ENCODE data around the gene NRL.

NRL gene

GRCh38 chr14:24071144-24071697 is 43.5 kb downstream of the NRL start, which contains the start of gene CPNE6:
CPNE6 (plus strand) TSS chr14:24071562; CDS start chr14:24072937, 1,375 bp downstream.
- Histone ChIP-seq H3K9ac (ENCODE audit: low read length) (no peak within 1 kb of the TSS), H3K36me3 (replicated peaks; ENCODE audit: low read depth, low read length) (no peaks in the 10 kb centered on the region), H2AFZ (ENCODE audit: low read depth, low read length) (no peak within 1 kb of the TSS), H3K4me2 (ENCODE audit: low read length) (no peak within 1 kb of the TSS), H3K4me3 (ENCODE audit: low read length) (no peak within 1 kb of the TSS), H4K20me1 (ENCODE audit: insufficient read depth, low read length) (no peaks in the 10 kb centered on the region), H3K79me2 (ENCODE audit: low read length) (no peaks in the 10 kb centered on the region), H3K27ac (ENCODE audit: low read length) (no peak within 1 kb of the TSS), H3K4me1 (ENCODE audit: low read length) (peaks cover 15% of the 10 kb centered on the region), H3K27me3 (ENCODE audit: low read depth, low read length) (no peaks in the 10 kb centered on the region), H3K9me3 (ENCODE audit: insufficient read depth, low read length) (no peaks in the 10 kb centered on the region)
- TF ChIP-seq CTCF (IDR thresholded peaks at IDR 0.05; ENCODE audit: low read depth, low read length) (no peak), EZH2phosphoT487 (IDR thresholded peaks at IDR 0.05; ENCODE audit: low read depth) (no peak)

GRCh38 chr14:24070285-24071143 is 44.2 kb downstream of the NRL start:
- Histone ChIP-seq H3K4me1 (ENCODE audit: low read length) (peaks cover 9% of the 10 kb centered on the region), H3K27ac (ENCODE audit: low read length) (no peak overlapping the region), H3K79me2 (ENCODE audit: low read length) (no peaks in the 10 kb centered on the region), H3K36me3 (replicated peaks; ENCODE audit: low read depth, low read length) (no peaks in the 10 kb centered on the region), H4K20me1 (ENCODE audit: insufficient read depth, low read length) (no peaks in the 10 kb centered on the region), H3K9me3 (ENCODE audit: insufficient read depth, low read length) (no peaks in the 10 kb centered on the region), H3K4me2 (ENCODE audit: low read length) (no peak overlapping the region), H3K9ac (ENCODE audit: low read length) (no peak overlapping the region), H3K4me3 (ENCODE audit: low read length) (no peak overlapping the region), H2AFZ (ENCODE audit: low read depth, low read length) (no peak overlapping the region), H3K27me3 (ENCODE audit: low read depth, low read length) (no peaks in the 10 kb centered on the region)
- TF ChIP-seq EZH2phosphoT487 (IDR thresholded peaks at IDR 0.05; ENCODE audit: low read depth) (no peak), CTCF (IDR thresholded peaks at IDR 0.05; ENCODE audit: low read depth, low read length) (no peak)

GRCh38 chr14:24069411-24069735 is 45.4 kb downstream of the NRL start:
- Histone ChIP-seq H2AFZ (ENCODE audit: low read depth, low read length) (no peak overlapping the region), H4K20me1 (ENCODE audit: insufficient read depth, low read length) (no peaks in the 10 kb centered on the region), H3K4me3 (ENCODE audit: low read length) (no peak overlapping the region), H3K4me1 (ENCODE audit: low read length) (no peaks in the 10 kb centered on the region), H3K4me2 (ENCODE audit: low read length) (no peak overlapping the region), H3K9ac (ENCODE audit: low read length) (no peak overlapping the region), H3K27ac (ENCODE audit: low read length) (no peak overlapping the region), H3K36me3 (replicated peaks; ENCODE audit: low read depth, low read length) (no peaks in the 10 kb centered on the region), H3K9me3 (ENCODE audit: insufficient read depth, low read length) (no peaks in the 10 kb centered on the region), H3K79me2 (ENCODE audit: low read length) (no peaks in the 10 kb centered on the region), H3K27me3 (ENCODE audit: low read depth, low read length) (no peaks in the 10 kb centered on the region)
- TF ChIP-seq EZH2phosphoT487 (IDR thresholded peaks at IDR 0.05; ENCODE audit: low read depth) (no peak), CTCF (IDR thresholded peaks at IDR 0.05; ENCODE audit: low read depth, low read length) (no peak)

DNA sequence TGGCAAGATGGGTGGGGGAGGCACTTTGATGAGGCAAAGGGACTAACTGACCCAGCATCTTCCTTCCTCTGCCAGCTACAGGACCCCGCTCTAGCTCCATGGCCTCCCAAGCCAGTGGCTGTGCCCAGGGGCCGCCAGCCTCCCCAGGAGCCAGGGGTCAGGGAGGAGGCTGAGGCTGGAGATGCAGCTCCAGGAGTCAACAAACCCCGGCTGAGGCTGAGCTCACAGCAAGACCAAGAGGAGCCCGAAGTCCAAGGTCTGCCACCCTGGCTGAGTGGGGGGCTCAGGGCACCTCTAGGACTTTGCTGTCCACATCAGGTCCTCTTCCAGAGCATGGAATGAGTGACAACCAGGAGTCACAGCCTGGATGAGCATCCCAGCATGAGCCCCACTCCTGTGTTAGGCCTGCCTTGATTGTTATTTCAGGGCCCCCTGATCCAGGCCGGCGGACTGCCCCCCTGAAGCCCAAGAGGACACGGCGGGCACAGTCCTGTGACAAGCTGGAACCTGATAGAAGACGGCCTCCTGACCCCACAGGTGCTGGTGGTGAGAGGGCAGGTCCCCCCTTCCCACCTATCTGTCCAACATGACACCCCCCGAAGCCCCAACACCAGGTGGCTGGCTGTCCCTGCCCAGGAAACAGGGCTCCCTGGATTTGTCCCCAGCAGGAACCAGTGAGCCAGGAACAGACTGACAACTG is 45.9 kb downstream of the NRL start:
- no peaks in the 10 kb centered on the region for H3K27me3 ChIP-seq (ENCODE audit: low read depth, low read length)

More for the DNA sequence above, 45.9 kb downstream of the NRL start:
- no peaks in the 10 kb centered on the region for H3K9me3 ChIP-seq (ENCODE audit: insufficient read depth, low read length)
- H2AFZ ChIP-seq (ENCODE audit: low read depth, low read length) = no peak overlapping the region
- TF ChIP-seq EZH2phosphoT487 (IDR thresholded peaks at IDR 0.05; ENCODE audit: low read depth) = no peak
- no peak for TF ChIP-seq CTCF (IDR thresholded peaks at IDR 0.05; ENCODE audit: low read depth, low read length)
- no peak overlapping the region for H3K4me3 ChIP-seq (ENCODE audit: low read length)
- no peaks in the 10 kb centered on the region for H4K20me1 ChIP-seq (ENCODE audit: insufficient read depth, low read length)
- no peaks in the 10 kb centered on the region for H3K79me2 ChIP-seq (ENCODE audit: low read length)
- H3K4me1 ChIP-seq (ENCODE audit: low read length) = no peaks in the 10 kb centered on the region
- H3K4me2 ChIP-seq (ENCODE audit: low read length) = no peak overlapping the region
- no peaks in the 10 kb centered on the region for H3K36me3 ChIP-seq (replicated peaks; ENCODE audit: low read depth, low read length)
- no peak overlapping the region for H3K27ac ChIP-seq (ENCODE audit: low read length)
- H3K9ac ChIP-seq (ENCODE audit: low read length) = no peak overlapping the region
